ENCODE data around the gene MAST4. TPM values are rescaled to one million over a fixed set of nuclear protein-coding genes. Genes with fewer than 3 reads are reported as not detected.

The MAST4 gene
- total RNA-seq, 2 donors from 2014 or later = 30.5 to 47.8 TPM

DNA sequence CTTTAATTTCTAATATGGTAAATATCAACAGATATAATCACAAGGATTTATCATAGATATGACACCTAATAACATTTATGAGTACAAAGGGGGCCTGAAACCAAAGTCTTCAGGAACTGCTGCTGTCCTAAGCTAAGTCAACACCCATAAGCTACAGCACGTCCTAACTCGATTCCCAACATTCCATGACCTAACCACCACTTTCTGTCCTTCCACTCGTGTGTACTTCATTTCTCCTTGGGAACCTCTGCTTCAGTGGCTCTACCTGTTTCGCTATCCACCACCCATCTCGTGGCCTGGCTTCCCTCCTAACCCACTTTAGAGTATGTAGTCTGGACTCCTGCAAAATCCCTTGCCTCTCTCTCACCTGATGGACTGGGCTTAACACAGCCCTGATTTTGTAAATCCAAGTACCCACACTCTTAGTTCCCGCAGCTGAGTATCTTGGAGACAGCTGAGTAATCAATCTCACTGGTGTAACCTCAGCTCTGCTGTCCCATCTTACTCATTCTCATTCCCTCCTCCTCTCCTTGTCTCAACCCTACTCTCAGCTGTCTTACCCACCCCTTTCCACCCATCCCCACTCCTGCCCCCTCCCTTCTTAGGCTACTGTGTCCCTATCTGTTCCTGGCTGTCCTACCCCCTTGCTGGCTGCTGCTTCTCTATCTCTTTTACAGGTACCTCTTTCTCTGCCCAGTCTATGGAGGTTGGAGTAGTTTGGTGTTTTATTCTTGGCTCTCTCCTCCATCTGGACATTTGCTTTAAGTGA is 101.8 kb downstream of the MAST4 start:
- DNase-seq (ENCODE audit: low spot score) (no peak), ATAC-seq (ENCODE audit: insufficient number of reproducible peaks, low FRiP score, low read depth) (no peak)
- Histone ChIP-seq H3K9me3 (no peaks in the 10 kb centered on the region), H3K27me3 (replicated peaks; ENCODE audit: insufficient read depth) (no peaks in the 10 kb centered on the region), H3K4me1 (ENCODE audit: control insufficient read depth in 1 of 2, low read depth in 2 of 2) (no peaks in the 10 kb centered on the region), H3K36me3 (no peaks in the 10 kb centered on the region), H3K27ac (no peak overlapping the region), H3K4me3 (no peak overlapping the region)
- TF ChIP-seq, protein P1, sequence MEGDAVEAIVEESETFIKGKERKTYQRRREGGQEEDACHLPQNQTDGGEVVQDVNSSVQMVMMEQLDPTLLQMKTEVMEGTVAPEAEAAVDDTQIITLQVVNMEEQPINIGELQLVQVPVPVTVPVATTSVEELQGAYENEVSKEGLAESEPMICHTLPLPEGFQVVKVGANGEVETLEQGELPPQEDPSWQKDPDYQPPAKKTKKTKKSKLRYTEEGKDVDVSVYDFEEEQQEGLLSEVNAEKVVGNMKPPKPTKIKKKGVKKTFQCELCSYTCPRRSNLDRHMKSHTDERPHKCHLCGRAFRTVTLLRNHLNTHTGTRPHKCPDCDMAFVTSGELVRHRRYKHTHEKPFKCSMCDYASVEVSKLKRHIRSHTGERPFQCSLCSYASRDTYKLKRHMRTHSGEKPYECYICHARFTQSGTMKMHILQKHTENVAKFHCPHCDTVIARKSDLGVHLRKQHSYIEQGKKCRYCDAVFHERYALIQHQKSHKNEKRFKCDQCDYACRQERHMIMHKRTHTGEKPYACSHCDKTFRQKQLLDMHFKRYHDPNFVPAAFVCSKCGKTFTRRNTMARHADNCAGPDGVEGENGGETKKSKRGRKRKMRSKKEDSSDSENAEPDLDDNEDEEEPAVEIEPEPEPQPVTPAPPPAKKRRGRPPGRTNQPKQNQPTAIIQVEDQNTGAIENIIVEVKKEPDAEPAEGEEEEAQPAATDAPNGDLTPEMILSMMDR (IDR thresholded peaks at IDR 0.05) = no peak

DNA sequence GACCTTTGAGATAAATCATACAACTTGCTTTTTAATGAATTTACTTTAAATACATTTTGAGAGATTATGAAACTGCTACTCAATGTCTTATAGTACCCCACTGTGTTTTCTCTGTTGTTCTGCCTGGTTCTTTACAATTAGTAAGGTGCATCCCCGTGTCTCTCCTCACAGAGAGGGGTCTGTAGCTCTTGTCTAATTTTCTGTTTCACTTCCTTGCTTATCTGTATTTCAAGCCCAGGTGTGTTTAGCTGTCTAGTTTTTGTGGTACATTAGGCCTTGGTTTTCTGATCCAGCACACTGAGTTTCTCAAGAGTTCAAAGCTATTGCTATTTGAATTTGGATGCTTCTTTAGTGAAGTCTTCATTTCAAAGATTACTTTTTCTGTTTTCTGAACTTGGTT is 105.1 kb downstream of the MAST4 start:
- TF ChIP-seq, protein P1 (IDR thresholded peaks at IDR 0.05) = no peak
- Histone ChIP-seq H3K36me3 (no peaks in the 10 kb centered on the region), H3K9me3 (no peaks in the 10 kb centered on the region), H3K27ac (no peak overlapping the region), H3K4me1 (ENCODE audit: control insufficient read depth in 1 of 2, low read depth in 2 of 2) (no peaks in the 10 kb centered on the region), H3K4me3 (no peak overlapping the region), H3K27me3 (replicated peaks; ENCODE audit: insufficient read depth) (no peaks in the 10 kb centered on the region)
- DNase-seq (ENCODE audit: low spot score) (no peak), ATAC-seq (ENCODE audit: insufficient number of reproducible peaks, low FRiP score, low read depth) (no peak)

DNA sequence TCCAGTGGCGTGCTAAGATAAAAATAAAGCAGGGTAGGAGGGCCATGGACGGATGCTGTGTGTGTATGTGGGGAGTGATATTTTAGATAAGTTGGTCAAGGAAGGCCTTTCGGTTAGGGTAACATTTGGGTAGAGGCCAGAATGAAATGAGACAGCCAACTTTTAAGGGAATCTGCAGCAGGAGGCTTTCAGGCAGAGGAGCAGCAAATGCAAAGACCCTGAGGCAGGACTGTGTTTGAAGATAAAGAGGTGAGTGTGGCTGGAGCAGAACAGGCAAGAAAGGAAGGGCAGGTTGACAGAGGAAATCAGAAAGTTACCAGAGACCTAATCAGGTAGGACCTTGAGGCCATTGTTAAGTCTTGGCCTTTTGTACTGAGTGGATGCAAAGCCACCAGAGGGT is 106.2 kb downstream of the MAST4 start:
- H3K9me3 ChIP-seq = no peaks in the 10 kb centered on the region
- no peaks in the 10 kb centered on the region for H3K4me1 ChIP-seq (ENCODE audit: control insufficient read depth in 1 of 2, low read depth in 2 of 2)
- no peaks in the 10 kb centered on the region for H3K36me3 ChIP-seq
- TF ChIP-seq, protein P1 (IDR thresholded peaks at IDR 0.05) = no peak
- no peaks in the 10 kb centered on the region for H3K27me3 ChIP-seq (replicated peaks; ENCODE audit: insufficient read depth)
- ATAC-seq (ENCODE audit: insufficient number of reproducible peaks, low FRiP score, low read depth) = no peak
- H3K27ac ChIP-seq = no peak overlapping the region
- no peak overlapping the region for H3K4me3 ChIP-seq
- DNase-seq (ENCODE audit: low spot score) = no peak

DNA sequence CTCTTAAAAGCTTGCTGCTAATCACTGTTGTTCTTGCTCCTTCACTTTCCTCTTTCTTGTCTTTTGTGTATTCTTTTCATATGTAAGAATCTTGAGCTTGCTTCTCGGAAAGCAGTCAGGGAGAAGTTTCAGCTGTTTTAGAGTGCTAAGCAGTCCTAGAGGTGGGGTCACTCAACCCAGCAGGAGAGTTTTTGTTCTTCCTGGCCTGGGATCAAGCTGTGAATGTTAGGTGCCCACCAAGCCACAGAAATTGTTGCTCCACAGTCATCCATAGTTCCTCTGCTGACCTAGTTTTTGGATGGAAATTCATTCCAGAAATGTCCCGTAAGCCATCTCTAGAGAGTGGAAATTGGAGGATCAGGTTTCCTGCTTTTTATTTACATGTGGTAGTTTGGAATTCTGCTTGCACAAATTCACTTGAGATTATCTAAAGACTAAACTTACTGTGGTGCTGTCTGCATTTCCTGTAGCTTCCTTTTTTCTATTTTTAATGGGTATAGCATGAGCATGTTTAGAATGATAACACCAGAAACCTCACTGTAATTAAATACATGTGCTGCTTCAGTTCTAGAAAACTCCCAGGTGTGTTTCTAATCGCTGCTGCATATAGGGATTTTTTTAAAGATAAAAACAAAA is 108.7 kb downstream of the MAST4 start:
- no peaks in the 10 kb centered on the region for H3K27me3 ChIP-seq (replicated peaks; ENCODE audit: insufficient read depth)
- no peak for DNase-seq (ENCODE audit: low spot score)
- H3K36me3 ChIP-seq = no peaks in the 10 kb centered on the region
- ATAC-seq (ENCODE audit: insufficient number of reproducible peaks, low FRiP score, low read depth) = no peak
- H3K4me1 ChIP-seq (ENCODE audit: control insufficient read depth in 1 of 2, low read depth in 2 of 2) = no peaks in the 10 kb centered on the region
- H3K27ac ChIP-seq = no peak overlapping the region
- no peaks in the 10 kb centered on the region for H3K9me3 ChIP-seq
- TF ChIP-seq, protein P1 (IDR thresholded peaks at IDR 0.05) = no peak
- H3K4me3 ChIP-seq = no peak overlapping the region

DNA sequence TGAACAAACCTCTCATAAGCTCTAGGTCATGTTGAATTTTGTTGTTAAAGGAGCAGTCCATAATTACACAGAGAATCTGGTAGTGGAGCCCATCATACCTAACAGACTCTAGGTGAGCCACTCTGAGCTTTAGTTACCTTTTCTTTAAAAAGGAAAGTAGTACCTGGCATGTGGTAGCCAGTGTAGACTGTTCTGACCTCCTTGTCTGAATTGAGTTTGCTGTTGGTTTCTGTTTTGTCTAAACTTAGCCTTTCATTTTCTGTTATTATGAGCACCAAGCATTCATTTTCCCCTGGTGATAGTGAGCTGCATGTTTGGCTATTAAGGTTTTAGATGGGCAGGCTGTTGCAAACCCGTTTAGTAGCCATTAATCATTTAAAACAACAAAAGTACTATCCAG is 112.2 kb downstream of the MAST4 start:
- Histone ChIP-seq H3K4me3 (no peak overlapping the region), H3K36me3 (no peaks in the 10 kb centered on the region), H3K27ac (no peak overlapping the region), H3K4me1 (ENCODE audit: control insufficient read depth in 1 of 2, low read depth in 2 of 2) (no peaks in the 10 kb centered on the region), H3K9me3 (peaks cover 7% of the 10 kb centered on the region), H3K27me3 (replicated peaks; ENCODE audit: insufficient read depth) (no peaks in the 10 kb centered on the region)
- ATAC-seq (ENCODE audit: insufficient number of reproducible peaks, low FRiP score, low read depth) (no peak), DNase-seq (ENCODE audit: low spot score) (no peak)
- TF ChIP-seq, protein P1 (IDR thresholded peaks at IDR 0.05) = no peak

All from thoracic aorta (tissue), 2 donors.